Type B pancreatic cell (in vitro differentiated cells): ENCODE measurements around the gene FAM47A. TPM values are rescaled to one million over a fixed set of nuclear protein-coding genes. Genes with fewer than 3 reads are reported as not detected.

Source experiments
- DNase-seq: peaks from one replicate; pipeline ENCODE4 v3.0.0; 2021; ENCODE audit warnings: mixed read lengths; ENCODE audit not compliant: unreplicated experiment; ENCODE audit errors: extremely low spot score
- H3K27ac Mint-ChIP-seq: 2 replicates; pipeline ENCODE4 v1.8.0; 2021; ENCODE audit warnings: mild to moderate bottlenecking, mixed read lengths
- H3K27me3 Mint-ChIP-seq: 2 replicates; pipeline ENCODE4 v1.8.0; 2021; ENCODE audit warnings: mixed read lengths
- H3K36me3 Mint-ChIP-seq: 2 replicates; pipeline ENCODE4 v1.8.0; 2021; ENCODE audit warnings: mixed read lengths
- H3K4me1 Mint-ChIP-seq: one replicate; pipeline ENCODE4 v1.8.0; 2021; ENCODE audit warnings: mixed read lengths; ENCODE audit not compliant: unreplicated experiment
- H3K4me3 Mint-ChIP-seq: 2 replicates; pipeline ENCODE4 v1.8.0; 2021; ENCODE audit warnings: mild to moderate bottlenecking, mixed read lengths
- H3K9me3 Mint-ChIP-seq: 2 replicates; pipeline ENCODE4 v1.8.0; 2021; ENCODE audit warnings: mixed read lengths
- long read RNA-seq: library from polyadenylated mRNA; unstranded; transcript quantifications from one replicate; pipeline ENCODE4 v2.0.0, GENCODE V29; 2020
- total RNA-seq: library from RNA; stranded (reverse); gene quantifications from 2 replicates; pipeline ENCODE4 v1.2.1, GENCODE V29; 2021; ENCODE audit warnings: low replicate concordance
- TF ChIP-seq, protein P1 (sequence below): fragments of 200-600 bp; sonication (generic); conservative IDR thresholded peaks from 2 replicates; pipeline ENCODE4 v1.5.0; 2021; ENCODE audit warnings: antibody characterized with exemption, mild to moderate bottlenecking

FAM47A gene
- not detected in 2 replicates for total RNA-seq
- long read RNA-seq = 0 reads

DNA sequence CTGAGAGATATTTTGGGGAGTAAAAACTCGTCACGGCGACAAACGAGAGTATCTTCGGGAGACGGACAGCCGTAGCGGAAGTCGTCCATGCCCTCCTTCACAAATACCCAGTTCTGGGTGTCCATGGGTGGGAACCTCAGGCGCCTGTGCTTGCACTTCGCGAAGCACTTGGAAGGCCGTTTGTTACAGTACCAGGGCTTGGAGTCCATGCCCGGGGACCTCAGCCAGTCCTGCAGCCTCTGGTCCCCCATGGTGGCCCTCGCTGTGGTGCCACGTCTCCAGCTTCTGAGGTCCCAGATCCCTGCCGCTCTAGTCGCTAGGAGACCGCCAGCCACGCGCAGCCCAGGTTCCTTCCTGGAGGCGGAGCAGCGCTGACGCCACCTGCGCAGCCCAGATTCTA, at the start of gene FAM47A:
Gene FAM47A (minus strand): TSS at position 287 of the 400 bp plus-strand sequence. CDS start 36 bp downstream, at position 251.
- no peaks in the 10 kb centered on the region for H3K27me3 Mint-ChIP-seq
- no peak within 1 kb of the TSS for H3K27ac Mint-ChIP-seq
- H3K4me1 Mint-ChIP-seq = no peaks in the 10 kb centered on the region
- no peak for DNase-seq
- H3K36me3 Mint-ChIP-seq = no peaks in the 10 kb centered on the region
- peaks cover 4% of the 10 kb centered on the region for H3K9me3 Mint-ChIP-seq
- no peak within 1 kb of the TSS for H3K4me3 Mint-ChIP-seq
- TF ChIP-seq, protein P1, sequence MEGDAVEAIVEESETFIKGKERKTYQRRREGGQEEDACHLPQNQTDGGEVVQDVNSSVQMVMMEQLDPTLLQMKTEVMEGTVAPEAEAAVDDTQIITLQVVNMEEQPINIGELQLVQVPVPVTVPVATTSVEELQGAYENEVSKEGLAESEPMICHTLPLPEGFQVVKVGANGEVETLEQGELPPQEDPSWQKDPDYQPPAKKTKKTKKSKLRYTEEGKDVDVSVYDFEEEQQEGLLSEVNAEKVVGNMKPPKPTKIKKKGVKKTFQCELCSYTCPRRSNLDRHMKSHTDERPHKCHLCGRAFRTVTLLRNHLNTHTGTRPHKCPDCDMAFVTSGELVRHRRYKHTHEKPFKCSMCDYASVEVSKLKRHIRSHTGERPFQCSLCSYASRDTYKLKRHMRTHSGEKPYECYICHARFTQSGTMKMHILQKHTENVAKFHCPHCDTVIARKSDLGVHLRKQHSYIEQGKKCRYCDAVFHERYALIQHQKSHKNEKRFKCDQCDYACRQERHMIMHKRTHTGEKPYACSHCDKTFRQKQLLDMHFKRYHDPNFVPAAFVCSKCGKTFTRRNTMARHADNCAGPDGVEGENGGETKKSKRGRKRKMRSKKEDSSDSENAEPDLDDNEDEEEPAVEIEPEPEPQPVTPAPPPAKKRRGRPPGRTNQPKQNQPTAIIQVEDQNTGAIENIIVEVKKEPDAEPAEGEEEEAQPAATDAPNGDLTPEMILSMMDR = no peak

DNA sequence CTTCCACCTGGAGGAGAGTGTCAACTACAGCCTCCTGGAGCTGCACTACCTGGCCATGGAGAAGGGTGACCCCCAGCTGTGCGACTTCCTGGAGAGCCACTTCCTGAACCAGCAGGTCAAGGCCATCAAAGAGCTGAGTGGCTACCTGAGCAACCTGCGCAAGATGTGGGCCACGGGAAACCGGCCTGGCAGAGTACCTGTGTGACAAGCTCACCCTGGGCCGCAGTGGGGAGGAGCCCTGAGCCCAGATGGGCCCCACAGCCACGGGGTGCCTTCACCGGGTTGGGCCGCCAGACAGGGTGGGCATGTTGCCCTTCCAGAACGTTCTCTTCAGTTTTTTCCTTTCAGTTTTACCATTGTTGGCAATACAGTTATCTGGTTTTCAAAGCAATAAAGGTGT, 15.2 kb upstream of the FAM47A start:
- no peak overlapping the region for H3K27ac Mint-ChIP-seq
- no peaks in the 10 kb centered on the region for H3K9me3 Mint-ChIP-seq
- TF ChIP-seq, protein P1 = no peak
- no peaks in the 10 kb centered on the region for H3K4me1 Mint-ChIP-seq
- no peak for DNase-seq
- H3K36me3 Mint-ChIP-seq = no peaks in the 10 kb centered on the region
- H3K4me3 Mint-ChIP-seq = no peak overlapping the region
- no peaks in the 10 kb centered on the region for H3K27me3 Mint-ChIP-seq

DNA sequence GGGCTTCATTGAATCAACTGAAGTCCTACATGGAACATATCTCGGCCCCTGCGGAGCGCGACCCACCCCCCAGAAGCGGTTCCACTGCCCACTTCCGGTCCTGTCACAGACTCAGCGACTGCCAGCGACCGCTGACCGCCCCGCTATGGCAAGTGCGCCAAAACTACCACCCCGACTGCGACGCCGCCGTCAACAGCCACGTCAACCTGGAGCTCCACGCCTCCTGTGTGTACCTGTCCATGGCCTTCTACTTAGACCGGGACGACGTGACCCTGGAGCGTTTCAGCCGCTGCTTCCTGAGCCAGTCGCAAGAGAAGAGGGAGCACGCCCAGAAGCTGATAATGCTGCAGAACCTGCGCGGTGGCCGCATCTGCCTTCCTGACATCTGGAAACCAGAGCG, 14.8 kb upstream of the FAM47A start:
- no peaks in the 10 kb centered on the region for H3K27me3 Mint-ChIP-seq
- H3K27ac Mint-ChIP-seq = no peak overlapping the region
- TF ChIP-seq, protein P1 = no peak
- no peaks in the 10 kb centered on the region for H3K36me3 Mint-ChIP-seq
- H3K4me3 Mint-ChIP-seq = no peak overlapping the region
- DNase-seq = no peak
- no peaks in the 10 kb centered on the region for H3K4me1 Mint-ChIP-seq
- no peaks in the 10 kb centered on the region for H3K9me3 Mint-ChIP-seq

GRCh38 chrX:34144246-34144645, 12.1 kb upstream of the FAM47A start:
- H3K27ac Mint-ChIP-seq = no peak overlapping the region
- no peak overlapping the region for H3K4me3 Mint-ChIP-seq
- TF ChIP-seq, protein P1 = no peak
- H3K9me3 Mint-ChIP-seq = no peaks in the 10 kb centered on the region
- H3K4me1 Mint-ChIP-seq = no peaks in the 10 kb centered on the region
- no peak for DNase-seq
- no peaks in the 10 kb centered on the region for H3K36me3 Mint-ChIP-seq
- H3K27me3 Mint-ChIP-seq = no peaks in the 10 kb centered on the region

GRCh38 chrX:34140816-34141215, 8.7 kb upstream of the FAM47A start:
- TF ChIP-seq, protein P1 = no peak
- Mint-ChIP-seq H3K9me3 (no peaks in the 10 kb centered on the region), H3K27ac (no peak overlapping the region), H3K36me3 (no peaks in the 10 kb centered on the region), H3K4me3 (no peak overlapping the region), H3K27me3 (no peaks in the 10 kb centered on the region), H3K4me1 (no peaks in the 10 kb centered on the region)
- no peak for DNase-seq
